Measurements from ENCODE around the gene SSBP1.
"Not testable (repeated sequence)": the region's sequence is repeated elsewhere in the genome, so short reads cannot be mapped to it uniquely, and the experiment has no call there.

The SSBP1 gene

DNA sequence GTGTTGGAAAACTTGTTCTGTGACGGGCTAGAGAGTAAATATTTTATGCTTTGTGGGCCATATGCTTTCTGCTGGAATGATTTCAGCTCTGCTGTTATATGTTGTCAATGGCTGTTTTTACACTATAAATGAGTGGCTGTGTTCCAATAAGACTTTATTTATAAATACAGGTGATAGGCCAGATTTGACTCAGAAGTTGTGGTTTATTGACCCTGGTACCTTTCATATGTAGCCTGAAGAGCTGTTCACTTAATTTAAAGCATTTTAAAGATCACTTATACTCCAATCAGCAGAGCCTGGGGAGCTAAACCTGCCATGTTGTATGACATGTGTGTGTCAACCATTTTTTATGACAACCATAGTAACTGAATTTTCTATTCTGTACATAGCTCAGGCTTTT lies 9.1 kb upstream of the SSBP1 start:
- Mint-ChIP-seq H3K27ac (no peak overlapping the region), H3K4me1 (no peaks in the 10 kb centered on the region)

DNA sequence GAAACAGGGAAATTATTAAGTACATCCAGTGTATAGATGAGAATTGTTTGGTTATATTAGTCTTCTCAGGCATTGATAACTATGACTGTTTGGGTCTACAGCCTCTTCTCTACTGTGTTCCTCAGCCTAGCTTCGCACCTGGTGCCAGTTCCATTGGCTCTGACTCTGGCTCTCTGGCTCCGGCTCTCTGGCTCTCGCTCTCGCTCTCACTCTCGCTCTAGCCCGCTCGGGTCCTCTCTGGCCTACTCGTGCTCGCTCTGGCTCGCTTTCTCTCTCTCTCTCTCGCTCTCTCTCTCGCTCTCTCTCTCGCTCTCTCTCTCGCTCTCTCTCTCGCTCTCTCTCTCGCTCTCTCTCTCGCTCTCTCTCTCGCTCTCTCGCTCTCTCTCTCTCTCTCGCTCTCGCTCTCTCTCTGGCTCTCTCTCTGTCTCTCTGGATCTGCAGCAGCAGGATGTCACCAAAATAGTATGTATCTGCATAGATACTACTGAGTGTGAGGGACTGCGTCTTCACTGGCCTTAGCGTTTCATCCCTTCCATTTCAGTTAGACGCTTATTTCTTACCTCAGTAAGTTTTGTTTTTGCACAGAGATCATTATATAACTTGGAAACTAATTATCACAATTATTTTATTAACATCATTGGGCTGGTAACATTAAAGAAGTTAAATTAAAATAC lies 6.5 kb upstream of the SSBP1 start:
- H3K9me3 Mint-ChIP-seq: no peaks in the 10 kb centered on the region
- H3K4me1 Mint-ChIP-seq: no peaks in the 10 kb centered on the region
- ATAC-seq: no peak
- no peak overlapping the region for H3K4me3 Mint-ChIP-seq
- no peaks in the 10 kb centered on the region for H3K36me3 Mint-ChIP-seq
- no peak for DNase-seq (ENCODE audit: low spot score in 2 of 2)
- H3K27ac Mint-ChIP-seq: no peak overlapping the region

More for the DNA sequence above, 9.1 kb upstream of the SSBP1 start:
- ATAC-seq: no peak
- DNase-seq (ENCODE audit: low spot score in 2 of 2): no peak
- Mint-ChIP-seq H3K9me3 (no peaks in the 10 kb centered on the region), H3K4me3 (no peak overlapping the region), H3K36me3 (no peaks in the 10 kb centered on the region)

DNA sequence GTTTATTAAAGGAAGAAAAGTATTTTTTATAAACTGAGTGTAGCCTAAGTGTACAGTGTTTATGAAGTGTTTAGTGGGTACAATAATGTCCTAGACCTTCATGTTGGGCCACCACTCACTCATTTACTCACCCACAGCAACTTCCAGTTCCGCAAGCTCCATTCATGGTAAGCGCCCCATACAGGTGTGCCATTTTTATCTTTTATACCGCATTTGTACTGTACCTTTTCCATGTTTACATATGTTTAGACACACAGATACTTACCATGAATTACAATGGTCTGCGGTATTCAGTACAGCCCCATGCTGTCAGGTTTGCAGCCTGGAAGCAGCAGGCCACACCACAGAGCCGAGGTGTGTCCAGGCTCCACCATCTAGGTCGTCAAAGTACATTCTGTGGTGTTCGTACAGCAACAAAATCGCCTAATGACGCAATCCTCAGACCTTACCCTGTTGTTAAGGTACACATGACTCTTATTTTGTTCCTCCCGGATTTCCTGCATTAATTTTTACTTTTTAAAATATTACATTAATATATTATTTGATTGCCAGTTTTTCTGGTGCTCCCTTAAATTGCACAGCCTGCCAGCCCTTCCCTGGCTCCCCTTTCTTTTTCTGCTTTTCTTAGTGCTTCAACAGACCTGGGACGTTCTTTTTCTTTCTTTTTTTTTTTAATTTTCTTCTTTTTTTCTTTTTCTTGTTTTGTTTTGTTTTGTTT lies 881 bp upstream of the SSBP1 start:
- DNase-seq (ENCODE audit: low spot score in 2 of 2) (peak in 1 of 2 donors; percentile 57), ATAC-seq (no peak)
- H3K36me3 Mint-ChIP-seq: peaks cover 45% of the 10 kb centered on the region
- H3K9me3 Mint-ChIP-seq: no peaks in the 10 kb centered on the region
- peak overlapping the region; percentile 87 for H3K4me3 Mint-ChIP-seq
- peaks cover 34% of the 10 kb centered on the region for H3K4me1 Mint-ChIP-seq
- peak overlapping the region; percentile 95 for H3K27ac Mint-ChIP-seq

DNA sequence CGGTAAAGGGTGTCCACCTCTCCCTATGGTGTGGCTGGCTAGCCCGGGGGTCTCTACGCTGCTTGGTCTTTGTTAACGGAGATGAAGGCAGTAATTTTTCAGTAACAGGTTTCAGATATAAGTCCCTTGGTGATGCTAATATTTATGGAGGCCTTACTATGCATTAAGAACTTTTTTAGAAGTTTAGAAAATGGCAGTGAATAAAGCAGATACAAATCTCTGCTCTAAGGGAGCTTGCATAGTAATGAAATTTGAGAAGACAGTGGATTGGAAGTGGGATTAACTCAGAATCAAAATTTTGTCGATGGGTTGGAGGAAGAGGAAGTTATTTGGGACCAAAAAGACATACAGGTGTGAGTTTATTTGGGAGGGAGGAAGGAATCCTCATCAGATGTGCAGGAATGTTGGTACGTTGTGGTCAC lies 445 bp downstream of the SSBP1 start:
- peaks cover 58% of the 10 kb centered on the region for H3K36me3 Mint-ChIP-seq
- no peaks in the 10 kb centered on the region for H3K9me3 Mint-ChIP-seq
- no peak for ATAC-seq
- DNase-seq (ENCODE audit: low spot score in 2 of 2): no peak
- H3K27ac Mint-ChIP-seq: peak overlapping the region; percentile 95
- H3K4me3 Mint-ChIP-seq: peak overlapping the region; percentile 87
- H3K4me1 Mint-ChIP-seq: peaks cover 44% of the 10 kb centered on the region

DNA sequence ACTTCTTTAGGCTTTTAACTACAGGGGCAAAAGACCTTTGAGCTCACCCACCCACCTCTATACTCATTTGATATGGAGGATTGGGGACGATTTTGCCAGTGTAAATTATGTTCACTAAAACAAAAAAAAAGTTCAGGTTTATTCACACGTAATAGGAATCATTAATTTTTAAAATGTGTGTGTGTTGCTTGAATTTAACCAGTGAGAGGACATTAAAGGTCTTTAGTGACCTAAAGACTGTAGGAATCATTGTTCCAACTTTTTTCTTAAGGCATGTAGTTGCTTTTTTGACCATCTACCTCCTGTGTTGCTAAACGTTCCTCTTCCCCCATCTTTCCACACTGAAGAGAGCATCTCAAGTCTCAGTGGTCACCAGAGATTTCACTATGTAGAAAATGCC lies 1.1 kb downstream of the SSBP1 start:
- H3K27ac Mint-ChIP-seq: peak overlapping the region; percentile 17
- ATAC-seq (no peak), DNase-seq (ENCODE audit: low spot score in 2 of 2) (no peak)
- no peaks in the 10 kb centered on the region for H3K9me3 Mint-ChIP-seq
- peak overlapping the region; percentile 87 for H3K4me3 Mint-ChIP-seq
- H3K4me1 Mint-ChIP-seq: peaks cover 49% of the 10 kb centered on the region
- H3K36me3 Mint-ChIP-seq: peaks cover 64% of the 10 kb centered on the region

DNA sequence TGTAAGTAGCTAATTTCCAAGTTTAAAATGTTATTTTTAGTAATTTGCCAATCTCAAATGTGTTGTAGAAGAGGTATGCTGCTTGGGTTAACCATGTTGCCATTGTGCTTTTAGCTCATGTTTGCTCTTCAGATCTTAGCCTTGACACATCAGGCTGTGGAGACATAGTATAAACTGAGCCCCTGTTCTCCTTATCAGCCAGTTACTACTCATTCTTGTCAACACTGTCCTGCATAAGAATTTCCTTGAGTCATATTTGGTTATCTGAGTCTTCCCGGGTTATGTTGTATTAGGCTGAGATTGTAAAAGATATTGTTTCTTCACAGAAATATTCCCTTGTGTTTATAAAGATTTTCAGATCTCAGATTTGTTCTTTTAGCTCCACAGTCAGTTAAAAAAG lies 4.1 kb downstream of the SSBP1 start:
- H3K4me1 Mint-ChIP-seq: peaks cover 46% of the 10 kb centered on the region
- no peaks in the 10 kb centered on the region for H3K9me3 Mint-ChIP-seq
- H3K36me3 Mint-ChIP-seq: peaks cover 94% of the 10 kb centered on the region
- H3K27ac Mint-ChIP-seq: peak overlapping the region; percentile 79
- no peak overlapping the region for H3K4me3 Mint-ChIP-seq
- ATAC-seq (no peak), DNase-seq (ENCODE audit: low spot score in 2 of 2) (no peak)

DNA sequence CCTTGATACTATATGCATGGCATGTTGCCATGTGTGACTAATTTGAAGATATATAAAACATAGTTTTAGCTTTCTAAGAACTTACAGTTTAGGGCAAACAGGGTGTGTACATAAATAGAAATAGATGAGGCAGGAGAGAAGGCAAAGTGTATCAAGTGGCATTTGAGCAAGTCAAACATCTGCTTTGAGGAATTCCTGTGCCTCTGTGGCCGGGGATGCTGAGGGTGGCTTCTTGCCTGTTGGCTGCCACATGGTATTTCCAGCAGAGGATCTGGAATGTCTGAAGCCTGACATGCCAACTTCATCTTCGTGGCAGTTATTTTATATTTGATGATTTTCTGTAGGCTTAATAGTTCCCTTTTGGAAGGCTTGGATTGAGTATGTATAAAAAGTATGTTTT lies 6.0 kb downstream of the SSBP1 start:
- no peak for ATAC-seq
- peaks cover 99% of the 10 kb centered on the region for H3K36me3 Mint-ChIP-seq
- H3K4me3 Mint-ChIP-seq: no peak overlapping the region
- no peak for DNase-seq (ENCODE audit: low spot score in 2 of 2)
- peaks cover 33% of the 10 kb centered on the region for H3K4me1 Mint-ChIP-seq
- H3K9me3 Mint-ChIP-seq: no peaks in the 10 kb centered on the region
- H3K27ac Mint-ChIP-seq: no peak overlapping the region

DNA sequence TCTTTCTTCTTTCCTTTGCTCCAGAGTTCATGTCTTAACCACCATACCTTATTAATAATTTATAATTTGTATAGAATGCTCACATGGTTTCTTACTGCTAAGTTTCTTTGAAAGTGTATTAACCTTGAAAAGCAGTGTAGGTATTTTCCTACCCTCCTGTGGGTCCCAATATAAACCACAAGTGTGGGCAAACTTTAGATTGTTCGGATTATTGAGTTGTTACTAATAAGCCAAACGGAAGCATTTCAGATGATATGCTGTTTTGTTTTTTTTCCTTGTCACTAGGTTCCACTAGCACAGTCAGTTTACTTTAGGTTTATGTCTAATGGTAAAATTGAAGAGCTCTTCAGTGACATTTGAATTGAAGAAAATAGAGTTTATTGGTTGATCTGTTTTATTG lies 10.2 kb downstream of the SSBP1 start:
- Mint-ChIP-seq H3K4me1 (peaks cover 7% of the 10 kb centered on the region), H3K27ac (no peak overlapping the region), H3K4me3 (no peak overlapping the region), H3K36me3 (peaks cover 100% of the 10 kb centered on the region), H3K9me3 (peaks cover 7% of the 10 kb centered on the region)
- DNase-seq (ENCODE audit: low spot score in 2 of 2): no peak
- no peak for ATAC-seq

DNA sequence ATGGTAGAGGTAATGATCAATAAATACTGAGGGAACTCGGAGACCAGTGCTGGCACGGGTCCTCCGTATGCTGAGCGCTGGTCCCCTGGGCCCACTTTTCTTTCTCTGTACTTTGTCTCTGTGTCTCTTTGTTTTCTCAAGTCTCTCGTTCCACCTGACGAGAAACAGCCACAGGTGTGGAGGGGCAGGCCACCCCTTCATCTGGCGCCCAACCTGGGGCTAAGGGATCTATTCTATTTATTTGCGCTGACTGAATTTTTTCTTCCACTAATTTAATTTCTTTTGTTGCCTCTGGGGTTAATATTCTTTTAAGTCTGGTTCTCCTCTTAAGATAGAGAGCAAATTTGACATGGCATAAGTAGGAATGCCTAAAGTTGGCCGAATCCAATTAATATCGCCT lies 13.7 kb downstream of the SSBP1 start:
- not testable (repeated sequence) for H3K4me3 Mint-ChIP-seq; DNase-seq (ENCODE audit: low spot score in 2 of 2); H3K27ac Mint-ChIP-seq; H3K4me1 Mint-ChIP-seq; ATAC-seq; H3K9me3 Mint-ChIP-seq
- H3K36me3 Mint-ChIP-seq: peaks cover 92% of the 10 kb centered on the region

DNA sequence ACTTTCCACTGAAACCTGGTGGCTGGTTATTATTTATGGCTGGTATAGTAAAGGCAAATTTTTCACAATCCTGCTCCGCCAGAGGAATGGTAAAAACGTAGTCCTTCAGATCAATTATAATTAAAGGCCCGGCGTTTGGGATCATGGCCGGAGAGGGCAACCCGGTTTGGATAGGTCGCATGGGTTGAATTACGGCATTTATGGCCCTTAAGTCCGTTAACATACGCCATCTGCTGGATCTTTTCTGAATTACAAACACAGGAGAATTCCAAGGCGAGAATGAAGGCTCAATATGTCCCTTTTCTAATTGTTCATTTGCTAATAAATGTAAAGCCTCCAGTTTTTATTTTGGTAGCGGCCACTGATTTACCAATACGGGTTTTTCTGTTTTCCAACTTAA lies 14.5 kb downstream of the SSBP1 start:
- peaks cover 6% of the 10 kb centered on the region for H3K4me1 Mint-ChIP-seq
- H3K9me3 Mint-ChIP-seq: peaks cover 7% of the 10 kb centered on the region
- no peak overlapping the region for H3K4me3 Mint-ChIP-seq
- peaks cover 91% of the 10 kb centered on the region for H3K36me3 Mint-ChIP-seq
- DNase-seq (ENCODE audit: low spot score in 2 of 2) (no peak), ATAC-seq (no peak)
- H3K27ac Mint-ChIP-seq: no peak overlapping the region

DNA sequence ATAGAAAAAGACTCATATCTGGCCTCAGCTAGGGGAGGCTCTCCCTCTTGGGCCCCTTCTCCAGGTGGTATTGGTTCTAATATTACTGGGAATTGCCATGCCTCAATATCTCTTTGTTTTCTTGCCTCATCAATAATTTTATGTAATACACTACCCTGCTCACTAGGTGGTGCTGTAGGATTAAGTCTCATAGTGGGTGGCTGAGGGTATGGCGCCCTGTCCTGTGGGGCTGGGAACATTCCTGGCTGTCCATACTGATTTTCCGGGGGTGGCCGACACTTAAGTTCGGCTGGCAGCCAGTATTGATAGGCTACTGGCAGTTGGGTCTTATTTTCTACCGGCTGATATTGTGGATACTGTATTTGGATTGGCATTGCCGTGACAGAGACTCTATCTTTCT lies 16.8 kb downstream of the SSBP1 start:
- peaks cover 6% of the 10 kb centered on the region for H3K4me1 Mint-ChIP-seq
- ATAC-seq: no peak
- peaks cover 7% of the 10 kb centered on the region for H3K9me3 Mint-ChIP-seq
- no peak for DNase-seq (ENCODE audit: low spot score in 2 of 2)
- H3K4me3 Mint-ChIP-seq: no peak overlapping the region
- no peak overlapping the region for H3K27ac Mint-ChIP-seq
- H3K36me3 Mint-ChIP-seq: peaks cover 91% of the 10 kb centered on the region

DNA sequence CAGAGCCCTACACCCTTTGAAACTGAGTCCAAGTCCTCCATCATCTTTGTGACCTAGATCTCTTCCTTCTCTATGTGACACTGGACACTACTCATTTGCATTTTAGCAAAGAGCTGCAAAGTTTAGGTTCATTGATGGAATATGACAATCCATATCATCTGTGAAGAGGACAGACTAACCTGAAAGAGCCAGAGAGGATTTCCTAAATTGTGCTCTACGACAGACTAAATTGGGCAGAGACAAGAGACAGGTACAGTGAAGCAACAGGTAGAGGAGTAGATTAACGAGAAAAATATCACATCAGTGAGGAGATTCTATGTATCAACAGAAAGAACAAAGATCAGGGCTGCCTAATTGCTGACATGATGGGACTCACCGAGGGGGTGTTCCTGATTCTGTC lies 25.6 kb downstream of the SSBP1 start, which contains the start of gene TAS2R3:
TSS of gene TAS2R3 (plus strand) at position 301 of the 400 bp plus-strand sequence. CDS start at position 363, 62 bp downstream.
- no peak for ATAC-seq
- peak within 1 kb of the TSS; percentile 30 for H3K27ac Mint-ChIP-seq
- H3K4me1 Mint-ChIP-seq: no peaks in the 10 kb centered on the region
- no peak for DNase-seq (ENCODE audit: low spot score in 2 of 2)
- peaks cover 33% of the 10 kb centered on the region for H3K36me3 Mint-ChIP-seq
- H3K4me3 Mint-ChIP-seq: no peak within 1 kb of the TSS
- H3K9me3 Mint-ChIP-seq: no peaks in the 10 kb centered on the region

DNA sequence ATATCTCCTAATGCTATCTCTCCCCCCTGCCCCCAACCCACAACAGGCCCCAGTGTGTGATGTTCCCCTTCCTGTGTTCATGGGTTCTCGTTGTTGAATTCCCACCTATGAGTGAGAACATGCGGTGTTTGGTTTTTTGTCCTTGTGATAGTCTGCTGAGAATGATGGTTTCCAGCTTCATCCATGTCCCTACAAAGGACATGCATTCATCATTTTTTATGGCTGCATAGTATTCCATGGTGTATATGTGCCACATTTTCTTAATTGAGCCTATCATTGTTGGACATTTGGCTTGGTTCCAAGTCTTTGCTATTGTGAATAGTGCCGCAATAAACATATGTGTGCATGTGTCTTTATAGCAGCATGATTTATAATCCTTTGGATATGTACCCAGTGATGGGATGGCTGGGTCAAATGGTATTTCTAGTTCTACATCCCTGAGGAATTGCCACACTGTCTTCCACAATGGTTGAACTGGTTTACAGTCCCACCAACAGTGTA lies 32.0 kb downstream of the SSBP1 start:
- not testable (repeated sequence) for DNase-seq (ENCODE audit: low spot score in 2 of 2); H3K4me3 Mint-ChIP-seq; H3K27ac Mint-ChIP-seq; H3K36me3 Mint-ChIP-seq; ATAC-seq; H3K9me3 Mint-ChIP-seq
- H3K4me1 Mint-ChIP-seq: peaks cover 11% of the 10 kb centered on the region

DNA sequence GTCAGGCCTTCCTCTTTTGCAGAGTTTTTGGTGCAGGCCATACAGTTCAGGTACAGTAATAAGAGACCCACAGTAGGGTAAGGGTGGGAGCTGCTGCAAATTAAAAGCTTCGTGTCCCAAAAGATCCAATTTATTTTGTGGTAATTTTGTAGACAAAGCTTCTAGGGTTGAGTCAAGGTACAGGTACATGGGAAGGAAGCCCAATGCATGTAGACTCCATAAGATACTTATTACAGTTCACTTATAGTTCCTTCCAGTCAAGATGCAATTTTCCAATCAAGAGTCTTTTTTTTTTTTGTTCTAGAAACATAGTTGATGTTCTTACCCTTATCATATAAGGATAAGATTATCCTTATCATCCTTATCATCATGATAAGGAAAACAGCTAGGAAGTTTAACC lies 38.2 kb downstream of the SSBP1 start, which contains the start of gene TAS2R4:
TSS of gene TAS2R4 (plus strand) at position 301 of the 400 bp plus-strand sequence. CDS start 1,815 bp downstream, outside the sequence.
- H3K27ac Mint-ChIP-seq: no peak within 1 kb of the TSS
- peaks cover 17% of the 10 kb centered on the region for H3K4me1 Mint-ChIP-seq
- DNase-seq (ENCODE audit: low spot score in 2 of 2): no peak
- no peak within 1 kb of the TSS for H3K4me3 Mint-ChIP-seq
- no peak for ATAC-seq
- no peaks in the 10 kb centered on the region for H3K9me3 Mint-ChIP-seq
- peaks cover 27% of the 10 kb centered on the region for H3K36me3 Mint-ChIP-seq

DNA sequence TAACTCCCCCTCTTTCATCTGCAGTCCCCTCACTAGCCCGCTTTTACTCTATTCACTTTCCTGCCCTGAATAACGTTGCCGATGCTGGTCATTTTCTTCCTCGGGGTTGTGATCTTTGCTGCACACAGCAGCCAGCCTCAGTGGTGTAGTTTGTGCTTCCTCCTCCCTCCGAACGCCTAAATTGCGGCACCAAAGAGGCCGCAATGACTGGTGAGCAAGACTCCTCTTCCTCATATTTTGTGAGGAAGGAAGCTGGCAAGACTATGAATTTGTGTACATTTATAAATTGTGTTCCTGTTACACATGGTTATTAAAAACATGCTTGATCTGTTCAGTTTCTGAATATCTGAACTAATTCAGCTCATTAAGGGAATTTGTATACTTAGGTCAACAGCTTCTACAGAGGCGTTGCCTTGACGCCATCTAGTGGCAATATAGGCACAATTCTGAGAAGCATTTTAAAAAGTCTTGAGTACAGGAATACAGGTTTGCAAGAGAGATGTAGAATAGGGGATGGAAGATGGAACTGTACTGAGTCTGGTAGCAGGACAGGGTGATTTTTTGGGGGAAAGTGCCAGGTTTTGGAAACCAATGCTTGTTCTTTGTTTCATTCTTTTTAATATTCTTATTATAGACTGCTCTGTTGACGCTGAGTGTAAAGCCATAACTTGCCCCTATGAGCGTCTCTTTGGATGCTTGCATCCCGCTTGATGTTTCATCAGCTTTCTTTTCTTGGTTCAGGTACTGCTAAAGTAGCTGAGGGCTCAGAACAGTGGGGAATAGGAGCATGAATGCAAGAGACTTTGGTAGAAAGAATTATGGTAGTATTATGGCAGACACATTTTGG lies 47.8 kb downstream of the SSBP1 start:
- ATAC-seq (peak; percentile 48), DNase-seq (ENCODE audit: low spot score in 2 of 2) (no peak)
- Mint-ChIP-seq H3K9me3 (no peaks in the 10 kb centered on the region), H3K4me3 (no peak overlapping the region), H3K27ac (peak overlapping the region; percentile 41), H3K4me1 (no peaks in the 10 kb centered on the region), H3K36me3 (peaks cover 14% of the 10 kb centered on the region)

Measured in stimulated activated effector memory CD8-positive, alpha-beta T cell treated with anti-CD3 and anti-CD28 coated beads, Interleukin-12 subunit alpha, Interleukin-12 subunit beta, amount 100 ng/mL, for 72 hours (primary cell).